Mesothelial cell of epicardium (in vitro differentiated cells): Measurements from ENCODE around the gene AMMECR1L. TPM values are rescaled to one million over a fixed set of nuclear protein-coding genes. Genes with fewer than 3 reads are reported as not detected.
"Not testable (repeated sequence)": the region's sequence is repeated elsewhere in the genome, so short reads cannot be mapped to it uniquely, and the experiment has no call there.

Source experiments
- DNase-seq, 2 experiments: peaks; one replicate each; pipeline ENCODE4 v3.0.0; 2021; ENCODE audit warnings: low spot score in 2 of 2; ENCODE audit not compliant: unreplicated experiment in 2 of 2
- H3K27ac Mint-ChIP-seq: 2 replicates; pipeline ENCODE4 v1.8.0; 2021; ENCODE audit warnings: mixed read lengths
- H3K27me3 Mint-ChIP-seq: 2 replicates; pipeline ENCODE4 v1.8.0; 2021; ENCODE audit warnings: low read depth, mixed read lengths
- H3K36me3 Mint-ChIP-seq: 2 replicates; pipeline ENCODE4 v1.8.0; 2021; ENCODE audit warnings: mixed read lengths
- H3K4me1 Mint-ChIP-seq: 2 replicates; pipeline ENCODE4 v1.8.0; 2021; ENCODE audit warnings: mixed read lengths
- H3K4me3 Mint-ChIP-seq: 2 replicates; pipeline ENCODE4 v1.8.0; 2021; ENCODE audit warnings: mild to moderate bottlenecking, moderate library complexity, mixed read lengths
- H3K9me3 Mint-ChIP-seq: 2 replicates; pipeline ENCODE4 v1.8.0; 2021; ENCODE audit warnings: mixed read lengths
- total RNA-seq: library from RNA; stranded (reverse); gene quantifications from 3 replicates; pipeline ENCODE4 v1.2.1, GENCODE V29; 2021
- TF ChIP-seq, protein P1 (sequence below): fragments of 200-600 bp; sonication (generic); IDR thresholded peaks from one replicate; pipeline ENCODE4 v1.5.0; 2021; ENCODE audit warnings: antibody characterized with exemption; ENCODE audit not compliant: unreplicated experiment

Gene AMMECR1L
- total RNA-seq, 1 donor from 2014 or later = 23.1 TPM

- Mint-ChIP-seq H3K9me3 (peaks cover 8% of the 10 kb centered on the region), H3K4me3 (no peak overlapping the region), H3K36me3 (peaks cover 13% of the 10 kb centered on the region), H3K4me1 (no peaks in the 10 kb centered on the region), H3K27me3 (no peaks in the 10 kb centered on the region), H3K27ac (no peak overlapping the region)
- no peak for DNase-seq
- TF ChIP-seq, protein P1, sequence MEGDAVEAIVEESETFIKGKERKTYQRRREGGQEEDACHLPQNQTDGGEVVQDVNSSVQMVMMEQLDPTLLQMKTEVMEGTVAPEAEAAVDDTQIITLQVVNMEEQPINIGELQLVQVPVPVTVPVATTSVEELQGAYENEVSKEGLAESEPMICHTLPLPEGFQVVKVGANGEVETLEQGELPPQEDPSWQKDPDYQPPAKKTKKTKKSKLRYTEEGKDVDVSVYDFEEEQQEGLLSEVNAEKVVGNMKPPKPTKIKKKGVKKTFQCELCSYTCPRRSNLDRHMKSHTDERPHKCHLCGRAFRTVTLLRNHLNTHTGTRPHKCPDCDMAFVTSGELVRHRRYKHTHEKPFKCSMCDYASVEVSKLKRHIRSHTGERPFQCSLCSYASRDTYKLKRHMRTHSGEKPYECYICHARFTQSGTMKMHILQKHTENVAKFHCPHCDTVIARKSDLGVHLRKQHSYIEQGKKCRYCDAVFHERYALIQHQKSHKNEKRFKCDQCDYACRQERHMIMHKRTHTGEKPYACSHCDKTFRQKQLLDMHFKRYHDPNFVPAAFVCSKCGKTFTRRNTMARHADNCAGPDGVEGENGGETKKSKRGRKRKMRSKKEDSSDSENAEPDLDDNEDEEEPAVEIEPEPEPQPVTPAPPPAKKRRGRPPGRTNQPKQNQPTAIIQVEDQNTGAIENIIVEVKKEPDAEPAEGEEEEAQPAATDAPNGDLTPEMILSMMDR = no peak
These were observed 44.1 kb downstream of the AMMECR1L start for GRCh38 chr2:127841466-127842178.

GRCh38 chr2:127840893-127841292 lies 44.9 kb downstream of the AMMECR1L start:
- Mint-ChIP-seq H3K27ac (no peak overlapping the region), H3K4me3 (no peak overlapping the region), H3K36me3 (peaks cover 9% of the 10 kb centered on the region), H3K9me3 (peaks cover 8% of the 10 kb centered on the region), H3K4me1 (no peaks in the 10 kb centered on the region), H3K27me3 (no peaks in the 10 kb centered on the region)
- no peak for DNase-seq
- TF ChIP-seq, protein P1 = no peak

DNA sequence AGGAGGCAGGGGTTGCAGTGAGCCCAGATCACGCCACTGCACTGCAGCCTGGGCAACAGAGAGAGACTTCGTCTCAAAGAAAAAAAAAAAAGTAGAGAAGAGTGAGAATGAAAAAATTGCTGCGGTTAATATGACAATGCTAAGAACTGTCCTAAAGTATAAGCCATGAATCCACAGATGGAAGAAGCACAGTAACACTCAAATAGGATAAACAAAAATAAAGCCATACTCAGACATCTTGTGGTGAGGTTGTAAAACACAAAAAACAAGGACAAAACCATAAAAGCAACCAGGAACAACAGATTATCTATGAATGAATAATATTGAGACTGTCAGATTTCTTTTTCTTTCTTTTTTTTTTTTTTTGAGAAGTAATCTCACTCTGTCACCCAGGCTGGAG lies 50.8 kb downstream of the AMMECR1L start:
- no peak overlapping the region for H3K27ac Mint-ChIP-seq

DNA sequence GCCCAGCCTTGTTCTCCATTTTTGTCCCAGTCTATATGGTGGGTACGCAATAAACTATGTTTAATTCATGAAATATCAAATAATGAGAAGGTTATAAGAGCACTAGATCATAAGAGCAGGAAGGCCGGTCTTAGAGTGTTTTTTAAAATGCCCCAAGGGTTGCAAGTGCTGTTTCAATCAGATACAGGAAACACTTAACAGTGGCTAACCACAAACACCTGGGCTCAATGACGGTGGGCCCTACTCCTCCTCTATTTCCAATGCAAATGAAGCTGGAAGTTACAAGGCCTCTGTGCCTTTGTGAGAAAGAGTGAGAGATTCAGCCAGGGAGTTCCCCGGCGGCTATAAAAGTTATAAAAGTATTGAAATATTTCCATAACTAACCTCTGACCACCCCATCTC lies 55.9 kb downstream of the AMMECR1L start:
- Mint-ChIP-seq H3K9me3 (peaks cover 31% of the 10 kb centered on the region), H3K4me3 (no peak overlapping the region), H3K27ac (no peak overlapping the region), H3K27me3 (no peaks in the 10 kb centered on the region), H3K4me1 (no peaks in the 10 kb centered on the region), H3K36me3 (no peaks in the 10 kb centered on the region)
- TF ChIP-seq, protein P1 = no peak
- DNase-seq = no peak

More for the DNA sequence above, 50.8 kb downstream of the AMMECR1L start:
- TF ChIP-seq, protein P1 = no peak
- no peaks in the 10 kb centered on the region for H3K9me3 Mint-ChIP-seq
- no peaks in the 10 kb centered on the region for H3K4me1 Mint-ChIP-seq
- no peaks in the 10 kb centered on the region for H3K27me3 Mint-ChIP-seq
- no peak for DNase-seq
- no peaks in the 10 kb centered on the region for H3K36me3 Mint-ChIP-seq
- no peak overlapping the region for H3K4me3 Mint-ChIP-seq

GRCh38 chr2:127826708-127827107 lies 59.0 kb downstream of the AMMECR1L start:
- not testable (repeated sequence) for H3K36me3 Mint-ChIP-seq, DNase-seq, H3K4me1 Mint-ChIP-seq, H3K27ac Mint-ChIP-seq, H3K27me3 Mint-ChIP-seq, H3K4me3 Mint-ChIP-seq
- peaks cover 31% of the 10 kb centered on the region for H3K9me3 Mint-ChIP-seq

- H3K9me3 Mint-ChIP-seq = peaks cover 35% of the 10 kb centered on the region
- no peak overlapping the region for H3K27ac Mint-ChIP-seq
These were observed 59.7 kb downstream of the AMMECR1L start for GRCh38 chr2:127826047-127826446.

More at GRCh38 chr2:127826047-127826446, 59.7 kb downstream of the AMMECR1L start:
- H3K36me3 Mint-ChIP-seq = no peaks in the 10 kb centered on the region
- TF ChIP-seq, protein P1 = no peak
- no peaks in the 10 kb centered on the region for H3K27me3 Mint-ChIP-seq
- no peaks in the 10 kb centered on the region for H3K4me1 Mint-ChIP-seq
- H3K4me3 Mint-ChIP-seq = no peak overlapping the region
- DNase-seq = no peak
